SK-N-DZ (cell line): ENCODE results near the gene U2AF1L4.
"Not testable (repeated sequence)": the region's sequence is repeated elsewhere in the genome, so short reads cannot be mapped to it uniquely, and the experiment has no call there.

Experiments
- DNase-seq: peaks from one replicate; pipeline ENCODE4 v3.0.0-alpha.2; 2015; ENCODE audit warnings: low spot score

U2AF1L4 gene

GRCh38 chr19:35781650-35782049 lies 36.4 kb upstream of the U2AF1L4 start:
- no peak for DNase-seq

- DNase-seq = no peak
Observed at GRCh38 chr19:35780717-35781116, 35.5 kb upstream of the U2AF1L4 start.

GRCh38 chr19:35780058-35780457 lies 34.8 kb upstream of the U2AF1L4 start:
- no peak for DNase-seq

GRCh38 chr19:35779033-35779432 lies 33.8 kb upstream of the U2AF1L4 start:
- DNase-seq = no peak

- DNase-seq = no peak
Observed at GRCh38 chr19:35777961-35778360, 32.7 kb upstream of the U2AF1L4 start.

- no peak for DNase-seq
Observed at GRCh38 chr19:35777086-35777841, 32.0 kb upstream of the U2AF1L4 start.

GRCh38 chr19:35776102-35776788 lies 31.0 kb upstream of the U2AF1L4 start:
- DNase-seq = peak; percentile 37

GRCh38 chr19:35775298-35776101 lies 30.3 kb upstream of the U2AF1L4 start, which contains the start of gene ARHGAP33:
ARHGAP33 (plus strand) TSS chr19:35775564; CDS start chr19:35775659, 95 bp downstream.
- DNase-seq = peak; percentile 96

GRCh38 chr19:35775046-35775297 lies 29.8 kb upstream of the U2AF1L4 start:
- DNase-seq = no peak

- no peak for DNase-seq
Observed at GRCh38 chr19:35774274-35775045, 29.2 kb upstream of the U2AF1L4 start.

GRCh38 chr19:35773020-35773806 lies 28.0 kb upstream of the U2AF1L4 start:
- DNase-seq = no peak

- DNase-seq = not testable (repeated sequence)
Observed at GRCh38 chr19:35772362-35772761, 27.1 kb upstream of the U2AF1L4 start.

- no peak for DNase-seq
Observed at GRCh38 chr19:35768082-35768421, 22.8 kb upstream of the U2AF1L4 start.

GRCh38 chr19:35767288-35768081 lies 22.3 kb upstream of the U2AF1L4 start:
- peak; percentile 51 for DNase-seq

- DNase-seq = no peak
Observed at GRCh38 chr19:35766571-35767104, 21.4 kb upstream of the U2AF1L4 start.

- no peak for DNase-seq
Observed at GRCh38 chr19:35764432-35765315, 19.5 kb upstream of the U2AF1L4 start.

GRCh38 chr19:35760711-35761349 lies 15.6 kb upstream of the U2AF1L4 start:
- no peak for DNase-seq

- no peak for DNase-seq
Observed at GRCh38 chr19:35759697-35760096, 14.5 kb upstream of the U2AF1L4 start.
